IPS-NIHi7 (cell line): Measurements from ENCODE around the gene FOXK2.

ENCODE experiments used
- DNase-seq: peaks from one replicate; pipeline ENCODE4 v3.0.0; 2012; ENCODE audit warnings: mixed read lengths; ENCODE audit errors: extremely low spot score

Gene FOXK2

GRCh38 chr17:82589851-82590180 is 70.3 kb downstream of the FOXK2 start:
- DNase-seq = no peak

- DNase-seq = no peak
Measured at GRCh38 chr17:82590216-82590615, 70.7 kb downstream of the FOXK2 start.

- DNase-seq = no peak
Measured at GRCh38 chr17:82590881-82591539, 71.5 kb downstream of the FOXK2 start.

- no peak for DNase-seq
Measured at GRCh38 chr17:82592289-82592766, 72.8 kb downstream of the FOXK2 start.

- no peak for DNase-seq
Measured at GRCh38 chr17:82592767-82593589, 73.4 kb downstream of the FOXK2 start.

GRCh38 chr17:82593590-82594087 is 74.1 kb downstream of the FOXK2 start:
- no peak for DNase-seq

- no peak for DNase-seq
Measured at GRCh38 chr17:82594571-82594970, 75.0 kb downstream of the FOXK2 start.

- DNase-seq = no peak
Measured at GRCh38 chr17:82595893-82596292, 76.4 kb downstream of the FOXK2 start.

GRCh38 chr17:82596296-82596695 is 76.8 kb downstream of the FOXK2 start:
- DNase-seq = no peak

- DNase-seq = no peak
Measured at GRCh38 chr17:82596837-82597672, 77.5 kb downstream of the FOXK2 start.

- no peak for DNase-seq
Measured at GRCh38 chr17:82598256-82599119, 79.0 kb downstream of the FOXK2 start.

- no peak for DNase-seq
Measured at GRCh38 chr17:82599674-82600661, 80.4 kb downstream of the FOXK2 start.

- no peak for DNase-seq
Measured at GRCh38 chr17:82600731-82601446, 81.4 kb downstream of the FOXK2 start.

- DNase-seq = no peak
Measured at GRCh38 chr17:82601447-82602000, 82.0 kb downstream of the FOXK2 start.

GRCh38 chr17:82602487-82602886 is 83.0 kb downstream of the FOXK2 start:
- no peak for DNase-seq

- DNase-seq = no peak
Measured at GRCh38 chr17:82602986-82603710, 83.6 kb downstream of the FOXK2 start.

GRCh38 chr17:82603981-82604448 is 84.5 kb downstream of the FOXK2 start:
- no peak for DNase-seq

GRCh38 chr17:82604532-82604931 is 85.0 kb downstream of the FOXK2 start:
- DNase-seq = no peak
